HepG2 (cell line): ENCODE measurements around the gene SPIRE1. TPM values are rescaled to one million over a fixed set of nuclear protein-coding genes. Genes with fewer than 3 reads are reported as not detected.
A peak's percentile ranks its signal among the peaks of the same experiment; 100 is the strongest.

Experiments used
- ATAC-seq: fragments of 200-7000 bp; cut with Tn5 transposase; 3 replicates; pipeline ENCODE4 v1.9.1; 2020; ENCODE audit warnings: mild to moderate bottlenecking, moderate library complexity
- BruUV-seq: library from RNA; stranded (reverse); fragments of 400-500 nt; replicated peaks from 2 replicates; lab custom pipeline; 2021; lab: Mats Ljungman, UMichigan
- CTCF ChIA-PET: fragments of 300-600 bp; formaldehyde crosslinking; extraction: SDS; loops from one replicate; lab custom pipeline; 2021; ENCODE audit warnings: low total read pairs, inconsistent platforms, low intra/inter-chr PET ratio; lab: Yijun Ruan, JAX
- POLR2A ChIA-PET: fragments of 350-600 bp; sonication (Branson Sonifier 250); formaldehyde crosslinking; loops from one replicate; lab custom pipeline; 2020; ENCODE audit warnings: antibody characterized with exemption, inconsistent platforms; lab: Yijun Ruan, JAX
- DNase-seq: peaks from one replicate; pipeline ENCODE4 v3.0.0-alpha.2; 2015; ENCODE audit warnings: low spot score
- FAIRE-seq: peaks from 3 replicates; lab custom pipeline; 2011; peaks lifted over from hg19 to GRCh38; lab: Jason Lieb, UNC
- H2AFZ ChIP-seq: one replicate; pipeline ENCODE4 v1.6.1; 2011; ENCODE audit warnings: low read length, inconsistent platforms
- H3K27ac ChIP-seq: fragments of 300-600 bp; 3 replicates; pipeline ENCODE4 v1.8.0; 2011; ENCODE audit warnings: mixed run types, mild to moderate bottlenecking, mixed read lengths, low read length, inconsistent platforms; ENCODE audit not compliant: insufficient read depth; ENCODE audit errors: extremely low read length
- H3K27me3 ChIP-seq, 2 experiments: fragments of 200-600 bp in 1 of 2; 2 replicates in 1 of 2; 3 replicates in 1 of 2; pipeline versions ENCODE4 v1.6.0 to v1.8.0; 2011; ENCODE audit warnings: low read length in 2 of 2, mild to moderate bottlenecking in 2 of 2, moderate library complexity in 2 of 2, inconsistent platforms in 1 of 2; ENCODE audit not compliant: insufficient read depth in 2 of 2, control insufficient read depth in 1 of 2
- H3K36me3 ChIP-seq, 2 experiments: fragments of 200-600 bp in 1 of 2; replicated peaks in 1 of 2; 2 replicates in 1 of 2; 3 replicates in 1 of 2; pipeline versions ENCODE4 v1.5.1 to v1.8.0; 2011; ENCODE audit warnings: low read length in 2 of 2, inconsistent platforms in 1 of 2; ENCODE audit not compliant: insufficient read depth in 2 of 2, control insufficient read depth in 1 of 2
- H3K4me1 ChIP-seq: 2 replicates; pipeline ENCODE4 v1.5.1; 2012; ENCODE audit warnings: low read length, inconsistent platforms; ENCODE audit not compliant: insufficient read depth
- H3K4me2 ChIP-seq: 2 replicates; pipeline ENCODE4 v1.6.0; 2011; ENCODE audit warnings: low read depth, low read length, inconsistent platforms
- H3K4me3 ChIP-seq, 3 experiments: fragments of 200-600 bp in 1 of 3; sonication (generic), shearing (Covaris generic) in 1 of 3; replicated peaks in 1 of 3; 2 replicates each; pipeline ENCODE4 v1.5.1; 2011 to 2016; ENCODE audit warnings: low read length in 3 of 3, inconsistent platforms in 2 of 3, low read depth in 2 of 3, mild to moderate bottlenecking in 2 of 3, control low read depth in 1 of 3, mixed read lengths in 1 of 3; ENCODE audit not compliant: insufficient read depth in 1 of 3
- H3K79me2 ChIP-seq: one replicate; pipeline ENCODE4 v1.6.1; 2011; ENCODE audit warnings: low read length, inconsistent platforms; ENCODE audit not compliant: insufficient read depth
- H3K9ac ChIP-seq: 2 replicates; pipeline ENCODE4 v1.6.0; 2011; ENCODE audit warnings: mild to moderate bottlenecking, low read depth, low read length, inconsistent platforms; ENCODE audit not compliant: insufficient read depth
- H3K9me3 ChIP-seq: 2 replicates; pipeline ENCODE4 v1.5.1; 2012; ENCODE audit warnings: mild to moderate bottlenecking, low read length
- H4K20me1 ChIP-seq: 2 replicates; pipeline ENCODE4 v1.6.0; 2011; ENCODE audit warnings: inconsistent platforms, mild to moderate bottlenecking, low read length, moderate library complexity; ENCODE audit not compliant: insufficient read depth
- HOXA5 ChIP-seq: sonication (generic); formaldehyde crosslinking; IDR thresholded peaks from 2 replicates; pipeline ENCODE4 v1.4.0; 2020; ENCODE audit warnings: missing genetic modification reagents
- KAT7 ChIP-seq: IDR thresholded peaks from 2 replicates; pipeline ENCODE4 v1.6.1; 2018; ENCODE audit warnings: borderline replicate concordance, missing compliant biosample characterization
- NR1H2 ChIP-seq: sonication (generic); formaldehyde crosslinking; IDR thresholded peaks from 2 replicates; pipeline ENCODE4 v1.8.1; 2022; ENCODE audit warnings: low read depth, missing genetic modification reagents, borderline replicate concordance
- NRL ChIP-seq: sonication (generic); formaldehyde crosslinking; IDR thresholded peaks from 2 replicates; pipeline ENCODE4 v1.5.0; 2020; ENCODE audit warnings: missing genetic modification reagents, mild to moderate bottlenecking, moderate library complexity, borderline replicate concordance
- RAD21 ChIP-seq: fragments of 450-650 bp; formaldehyde crosslinking; IDR thresholded peaks from 2 replicates; pipeline ENCODE4 v1.5.0; 2020; ENCODE audit warnings: mild to moderate bottlenecking
- SMC3 ChIP-seq: IDR thresholded peaks from 2 replicates; pipeline ENCODE4 v1.6.1; 2011; ENCODE audit warnings: low read length, improper control_type of control experiment
- ZC3H4 ChIP-seq: sonication (generic); formaldehyde crosslinking; IDR thresholded peaks from 2 replicates; pipeline ENCODE4 v1.4.0; 2020; ENCODE audit warnings: missing genetic modification reagents, borderline replicate concordance
- ZFP36L1 ChIP-seq: sonication (generic); formaldehyde crosslinking; IDR thresholded peaks from 2 replicates; pipeline ENCODE4 v1.8.0; 2022; ENCODE audit warnings: mild to moderate bottlenecking, missing genetic modification reagents, moderate library complexity
- ZNF550 ChIP-seq: sonication (generic); formaldehyde crosslinking; IDR thresholded peaks from 2 replicates; pipeline ENCODE4 v1.4.0; 2020; ENCODE audit warnings: mild to moderate bottlenecking, missing genetic modification reagents, borderline replicate concordance
- ZNF589 ChIP-seq: sonication (generic); formaldehyde crosslinking; conservative IDR thresholded peaks from 2 replicates; pipeline ENCODE4 v1.8.0; 2022; ENCODE audit warnings: mild to moderate bottlenecking, moderate library complexity, missing genetic modification reagents
- ZNF672 ChIP-seq: sonication (generic); formaldehyde crosslinking; IDR thresholded peaks from 2 replicates; pipeline ENCODE4 v1.8.1; 2022; ENCODE audit warnings: missing genetic modification reagents
- ZSCAN21 ChIP-seq: sonication (generic); formaldehyde crosslinking; IDR thresholded peaks from 2 replicates; pipeline ENCODE4 v1.8.0; 2022; ENCODE audit warnings: mild to moderate bottlenecking, missing genetic modification reagents, moderate library complexity, borderline replicate concordance
- WGBS: methylation state at CpG from one replicate; pipeline ENCODE4 v1.1.6; 2017; ENCODE audit warnings: low lambda C conversion rate; 5-methylcytosine and 5-hydroxymethylcytosine counted together
- in situ Hi-C: cut with HindIII; loops from 2 replicates; pipeline ENCODE4 v1.10.0; 2017; ENCODE audit warnings: low pct_unique_long_range_greater_than_20kb; ENCODE audit not compliant: extremely low pct_ligation_motif_present
- intact Hi-C: fragments of 100-400 bp; cut with micrococcal nuclease; formaldehyde crosslinking; loops from one replicate; pipeline ENCODE4 v1.10.0; 2022; ENCODE audit not compliant: unreplicated experiment
- polyA plus RNA-seq, 8 experiments: library from polyadenylated mRNA; depleted of rRNA in 3 of 8; stranded (reverse) in 7 of 8; unstranded in 1 of 8; fragments of >200 nt; fragmentation: Illumina TruSeq in 4 of 8; extraction: Trizol in 4 of 8; gene quantifications; 2 replicates each; pipeline versions ENCODE4 v1.2.1 to v1.2.3, GENCODE V29; 2011 to 2016; ENCODE audit warnings: low read depth in 4 of 8, missing spikeins in 1 of 8, mixed read lengths in 1 of 8; ENCODE audit not compliant: insufficient read depth in 1 of 8
- total RNA-seq, 5 experiments: library from RNA; depleted of rRNA; stranded (reverse); fragments of >200 nt; fragmentation: Illumina TruSeq; extraction: Trizol; gene quantifications; 2 replicates each; pipeline ENCODE4 v1.2.3, GENCODE V29; 2016; ENCODE audit warnings: low read depth in 1 of 5
- TF ChIP-seq, protein P1 (sequence below): sonication (generic); formaldehyde crosslinking; IDR thresholded peaks from 2 replicates; pipeline ENCODE4 v1.8.0; 2022; ENCODE audit warnings: low read depth, missing genetic modification reagents
- TF ChIP-seq, protein P2 (sequence below): sonication (generic); formaldehyde crosslinking; IDR thresholded peaks from 2 replicates; pipeline ENCODE4 v1.4.0; 2020; ENCODE audit warnings: missing genetic modification reagents, mild to moderate bottlenecking, borderline replicate concordance
- TF ChIP-seq, protein P3 (sequence below): sonication (generic); formaldehyde crosslinking; IDR thresholded peaks from 2 replicates; pipeline ENCODE4 v1.4.0; 2020; ENCODE audit warnings: missing genetic modification reagents
- TF ChIP-seq, protein P4 (sequence below): sonication (generic); formaldehyde crosslinking; IDR thresholded peaks from 2 replicates; pipeline ENCODE4 v1.5.0; 2020; ENCODE audit warnings: mild to moderate bottlenecking, missing genetic modification reagents, moderate library complexity

The SPIRE1 gene
- total and polyA plus RNA-seq, 2 of the 13 experiments (the other 11 are each of a cell fraction or from before 2014, with no cell fraction given) = 9.9 to 21.3 TPM

DNA sequence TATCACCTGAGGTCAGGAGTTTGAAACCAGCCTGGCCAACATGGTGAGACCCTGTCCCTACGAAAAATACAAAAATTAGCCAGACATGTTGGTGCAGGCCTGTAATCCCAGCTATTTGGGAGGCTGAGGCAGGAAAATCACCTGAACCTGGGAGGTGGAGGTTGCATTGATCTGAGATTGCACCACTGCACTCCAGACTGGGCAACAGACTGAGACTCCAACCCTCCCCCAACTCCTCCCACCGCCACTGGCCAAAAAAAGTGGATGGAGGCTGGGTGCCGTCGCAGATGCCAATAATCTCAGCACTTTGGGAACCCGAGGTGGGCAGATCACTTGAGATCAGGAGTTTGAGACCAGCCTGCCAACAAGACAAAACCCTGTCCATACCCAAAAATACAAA lies 10.1 kb upstream of the SPIRE1 start (continued):
- no peak for TF ChIP-seq ZC3H4 (CRISPR knock-in tag)

DNA sequence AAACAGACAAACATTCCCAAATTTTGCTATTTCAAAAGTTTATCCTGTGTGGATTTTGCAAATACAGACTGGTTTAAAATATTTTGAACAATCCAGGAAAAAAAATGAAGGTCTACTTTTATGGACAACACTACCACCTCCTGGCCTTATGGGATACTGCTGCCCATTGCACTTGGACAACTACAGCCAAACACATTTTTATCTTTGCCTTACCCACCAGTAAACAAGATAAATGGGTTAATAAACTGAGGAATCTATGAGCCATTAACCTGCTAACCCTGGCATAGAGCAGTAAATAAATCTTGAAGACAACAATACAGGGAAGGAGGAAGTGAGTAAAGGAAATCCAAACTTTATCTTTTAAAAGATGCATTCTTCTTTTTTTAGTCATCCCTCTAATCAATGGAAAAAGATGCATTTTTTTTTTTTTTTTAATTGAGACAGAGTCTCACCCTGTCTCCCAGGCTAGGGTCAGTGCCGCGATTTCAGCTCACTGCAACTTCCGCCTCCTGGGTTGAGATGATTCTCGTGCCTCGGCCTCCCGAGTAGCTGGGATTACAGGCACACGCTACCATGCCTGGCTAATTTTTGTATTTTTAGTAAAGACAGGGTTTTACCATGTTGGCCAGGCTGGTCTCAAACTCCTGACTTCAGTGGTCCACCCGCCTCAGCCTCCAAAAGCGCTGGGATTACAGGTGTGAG lies 2.1 kb upstream of the SPIRE1 start:
- no peak overlapping the region for H3K27ac ChIP-seq
- no peaks in the 10 kb centered on the region for H3K9me3 ChIP-seq
- H4K20me1 ChIP-seq = no peaks in the 10 kb centered on the region
- 87% methylated on average over 9 of the region's 9 CpGs for WGBS
- no peak overlapping the region for H2AFZ ChIP-seq
- H3K36me3 ChIP-seq = no peaks in the 10 kb centered on the region
- intact Hi-C loops (loop anchor here (1.0 to 5.0 kb wide), 5 partner anchors 120 to 378 kb away; no protein-coding TSS in a partner anchor), in situ Hi-C loops (loop anchor here (5.0 kb wide), 2 partner anchors 118 to 268 kb away; no protein-coding TSS in a partner anchor)
- H3K4me3 ChIP-seq = no peak overlapping the region
- CTCF ChIA-PET = interaction anchor here (1.3 to 6.0 kb wide), 5 partner anchors 120 to 332 kb away, joined by 3 to 55 read pairs (median 10); no protein-coding TSS in a partner anchor
- H3K9ac ChIP-seq = no peak overlapping the region
- DNase-seq (peak; percentile 47), FAIRE-seq (peak; percentile 91), ATAC-seq (no peak)
- no TSS peak for BruUV-seq
- H3K27me3 ChIP-seq = no peaks in the 10 kb centered on the region
- POLR2A ChIA-PET = interaction anchor here (1.6 kb wide), 1 partner anchor 283 kb away, joined by 3 read pairs; the partner anchor contains the start of gene AFG3L2
- peaks cover 11% of the 10 kb centered on the region for H3K4me1 ChIP-seq
- H3K79me2 ChIP-seq = peaks cover 8% of the 10 kb centered on the region
- no peak overlapping the region for H3K4me2 ChIP-seq
- TF ChIP-seq ZNF589 (CRISPR knock-in tag) (no peak), ZNF550 (CRISPR knock-in tag) (no peak), ZNF672 (CRISPR knock-in tag) (no peak), ZSCAN21 (CRISPR knock-in tag) (no peak), RAD21 (CRISPR knock-in tag) (peak; percentile 81), HOXA5 (CRISPR knock-in tag) (no peak), ZFP36L1 (CRISPR knock-in tag) (no peak), NRL (CRISPR knock-in tag) (no peak), SMC3 (peak; percentile 92), KAT7 (CRISPR knock-in tag) (no peak), NR1H2 (no peak)
- TF ChIP-seq, protein P1, sequence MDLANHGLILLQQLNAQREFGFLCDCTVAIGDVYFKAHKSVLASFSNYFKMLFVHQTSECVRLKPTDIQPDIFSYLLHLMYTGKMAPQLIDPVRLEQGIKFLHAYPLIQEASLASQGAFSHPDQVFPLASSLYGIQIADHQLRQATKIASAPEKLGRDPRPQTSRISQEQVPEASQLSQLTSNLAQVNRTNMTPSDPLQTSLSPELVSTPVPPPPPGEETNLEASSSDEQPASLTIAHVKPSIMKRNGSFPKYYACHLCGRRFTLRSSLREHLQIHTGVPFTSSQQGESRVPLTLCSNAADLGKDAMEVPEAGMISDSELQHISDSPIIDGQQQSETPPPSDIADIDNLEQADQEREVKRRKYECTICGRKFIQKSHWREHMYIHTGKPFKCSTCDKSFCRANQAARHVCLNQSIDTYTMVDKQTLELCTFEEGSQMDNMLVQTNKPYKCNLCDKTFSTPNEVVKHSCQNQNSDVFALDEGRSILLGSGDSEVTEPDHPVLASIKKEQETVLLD (CRISPR knock-in tag) = no peak
- TF ChIP-seq, protein P2, sequence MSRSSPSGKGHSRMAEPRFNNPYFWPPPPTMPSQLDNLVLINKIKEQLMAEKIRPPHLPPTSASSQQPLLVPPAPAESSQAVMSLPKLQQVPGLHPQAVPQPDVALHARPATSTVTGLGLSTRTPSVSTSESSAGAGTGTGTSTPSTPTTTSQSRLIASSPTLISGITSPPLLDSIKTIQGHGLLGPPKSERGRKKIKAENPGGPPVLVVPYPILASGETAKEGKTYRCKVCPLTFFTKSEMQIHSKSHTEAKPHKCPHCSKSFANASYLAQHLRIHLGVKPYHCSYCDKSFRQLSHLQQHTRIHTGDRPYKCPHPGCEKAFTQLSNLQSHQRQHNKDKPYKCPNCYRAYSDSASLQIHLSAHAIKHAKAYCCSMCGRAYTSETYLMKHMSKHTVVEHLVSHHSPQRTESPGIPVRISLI (CRISPR knock-in tag) = peak; percentile 41; the same call in 1 of the 2 replicates
- TF ChIP-seq, protein P3, sequence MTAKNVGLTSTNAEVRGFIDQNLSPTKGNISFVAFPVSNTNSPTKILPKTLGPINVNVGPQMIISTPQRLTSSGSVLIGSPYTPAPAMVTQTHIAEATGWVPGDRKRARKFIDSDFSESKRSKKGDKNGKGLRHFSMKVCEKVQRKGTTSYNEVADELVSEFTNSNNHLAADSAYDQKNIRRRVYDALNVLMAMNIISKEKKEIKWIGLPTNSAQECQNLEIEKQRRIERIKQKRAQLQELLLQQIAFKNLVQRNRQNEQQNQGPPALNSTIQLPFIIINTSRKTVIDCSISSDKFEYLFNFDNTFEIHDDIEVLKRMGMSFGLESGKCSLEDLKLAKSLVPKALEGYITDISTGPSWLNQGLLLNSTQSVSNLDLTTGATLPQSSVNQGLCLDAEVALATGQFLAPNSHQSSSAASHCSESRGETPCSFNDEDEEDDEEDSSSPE = no peak
- TF ChIP-seq, protein P4, sequence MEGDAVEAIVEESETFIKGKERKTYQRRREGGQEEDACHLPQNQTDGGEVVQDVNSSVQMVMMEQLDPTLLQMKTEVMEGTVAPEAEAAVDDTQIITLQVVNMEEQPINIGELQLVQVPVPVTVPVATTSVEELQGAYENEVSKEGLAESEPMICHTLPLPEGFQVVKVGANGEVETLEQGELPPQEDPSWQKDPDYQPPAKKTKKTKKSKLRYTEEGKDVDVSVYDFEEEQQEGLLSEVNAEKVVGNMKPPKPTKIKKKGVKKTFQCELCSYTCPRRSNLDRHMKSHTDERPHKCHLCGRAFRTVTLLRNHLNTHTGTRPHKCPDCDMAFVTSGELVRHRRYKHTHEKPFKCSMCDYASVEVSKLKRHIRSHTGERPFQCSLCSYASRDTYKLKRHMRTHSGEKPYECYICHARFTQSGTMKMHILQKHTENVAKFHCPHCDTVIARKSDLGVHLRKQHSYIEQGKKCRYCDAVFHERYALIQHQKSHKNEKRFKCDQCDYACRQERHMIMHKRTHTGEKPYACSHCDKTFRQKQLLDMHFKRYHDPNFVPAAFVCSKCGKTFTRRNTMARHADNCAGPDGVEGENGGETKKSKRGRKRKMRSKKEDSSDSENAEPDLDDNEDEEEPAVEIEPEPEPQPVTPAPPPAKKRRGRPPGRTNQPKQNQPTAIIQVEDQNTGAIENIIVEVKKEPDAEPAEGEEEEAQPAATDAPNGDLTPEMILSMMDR (CRISPR knock-in tag) = peak; percentile 77
